ENCODE results near the gene SETDB1. TPM values are rescaled to one million over a fixed set of nuclear protein-coding genes. Genes with fewer than 3 reads are reported as not detected.

Gene SETDB1
- total RNA-seq, 1 experiment from 2014 or later = 51.1 TPM

GRCh38 chr1:150997126-150997872, 71.1 kb downstream of the SETDB1 start:
- no peaks in the 10 kb centered on the region for H3K27me3 ChIP-seq (ENCODE audit: insufficient read depth, low read depth)
- TF ChIP-seq CTCF (conservative IDR thresholded peaks at IDR 0.05) (no peak), EZH2 (IDR thresholded peaks at IDR 0.05; ENCODE audit: low read depth) (no peak)
- DNase-seq = no peak
- 0 out of 2 replicates have a peak, but pooled peaks cover 5% of the 10 kb centered on the region for H3K4me1 ChIP-seq (replicated peaks; ENCODE audit: insufficient read depth)
- no peak overlapping the region for H2AFZ ChIP-seq
- POLR2A ChIA-PET (ENCODE audit: unreplicated experiment) = interaction anchor here (0.5 to 0.6 kb wide), 3 partner anchors 16 to 785 kb away, joined by 3 to 5 read pairs (median 4); no protein-coding TSS in a partner anchor
- H3K9me2 ChIP-seq (ENCODE audit: insufficient read depth) = no peaks in the 10 kb centered on the region
- intact Hi-C loops (cut with micrococcal nuclease; ENCODE audit: unreplicated experiment) = loop anchor here (5.0 to 10.0 kb wide), 2 partner anchors 182 to 435 kb away; no protein-coding TSS in a partner anchor
- no peak overlapping the region for H3K4me3 ChIP-seq
- H3K79me2 ChIP-seq (ENCODE audit: low read depth) = no peaks in the 10 kb centered on the region
- H3K9me3 ChIP-seq (ENCODE audit: insufficient read depth, low read depth) = no peaks in the 10 kb centered on the region
- no peaks in the 10 kb centered on the region for H3K36me3 ChIP-seq (ENCODE audit: low read depth)
- H3F3A ChIP-seq (ENCODE audit: insufficient read depth, low read depth) = peaks cover 7% of the 10 kb centered on the region; the same call in 1 of the 2 replicates
- BruUV-seq (replicated peaks) = no TSS peak
- H3K4me2 ChIP-seq = no peak overlapping the region
- H3K27ac ChIP-seq = no peak overlapping the region
- CTCF ChIA-PET = interaction anchor here (0.6 to 1.3 kb wide), 4 partner anchors 9 to 185 kb away, joined by 3 to 5 read pairs (median 4); partner anchors contain the start of gene MINDY1
- H4K20me1 ChIP-seq (ENCODE audit: insufficient read depth) = no peaks in the 10 kb centered on the region

GRCh38 chr1:150997949-150998348, 71.8 kb downstream of the SETDB1 start:
- ChIA-PET CTCF (interaction anchor here (0.6 to 1.3 kb wide), 3 partner anchors 9 to 185 kb away, joined by 3 to 5 read pairs (median 5); partner anchors contain the start of gene MINDY1), POLR2A (ENCODE audit: unreplicated experiment) (interaction anchor here (0.5 to 0.6 kb wide), 3 partner anchors 17 to 785 kb away, joined by 3 to 5 read pairs (median 4); no protein-coding TSS in a partner anchor)
- intact Hi-C loops (cut with micrococcal nuclease; ENCODE audit: unreplicated experiment) = loop anchor here (5.0 to 10.0 kb wide), 2 partner anchors 183 to 436 kb away; no protein-coding TSS in a partner anchor
- no peak for DNase-seq
- TF ChIP-seq CTCF (conservative IDR thresholded peaks at IDR 0.05) = no peak
- TF ChIP-seq EZH2 (IDR thresholded peaks at IDR 0.05; ENCODE audit: low read depth) = no peak
- no peak overlapping the region for H3K4me3 ChIP-seq
- H4K20me1 ChIP-seq (ENCODE audit: insufficient read depth) = no peaks in the 10 kb centered on the region
- no peak overlapping the region for H3K4me2 ChIP-seq
- H3K27me3 ChIP-seq (ENCODE audit: insufficient read depth, low read depth) = no peaks in the 10 kb centered on the region
- no peaks in the 10 kb centered on the region for H3K79me2 ChIP-seq (ENCODE audit: low read depth)
- H3F3A ChIP-seq (ENCODE audit: insufficient read depth, low read depth) = peaks cover under 1% of the 10 kb centered on the region; the same call in 1 of the 2 replicates
- H3K4me1 ChIP-seq (replicated peaks; ENCODE audit: insufficient read depth) = peaks cover 6% of the 10 kb centered on the region; the same call in 1 of the 2 replicates
- BruUV-seq (replicated peaks) = no TSS peak
- no peaks in the 10 kb centered on the region for H3K9me3 ChIP-seq (ENCODE audit: insufficient read depth, low read depth)
- H3K9me2 ChIP-seq (ENCODE audit: insufficient read depth) = no peaks in the 10 kb centered on the region
- no peaks in the 10 kb centered on the region for H3K36me3 ChIP-seq (ENCODE audit: low read depth)
- no peak overlapping the region for H3K27ac ChIP-seq
- no peak overlapping the region for H2AFZ ChIP-seq

- H2AFZ ChIP-seq = no peak overlapping the region
- H3K9me3 ChIP-seq (ENCODE audit: insufficient read depth, low read depth) = no peaks in the 10 kb centered on the region
- H3F3A ChIP-seq (ENCODE audit: insufficient read depth, low read depth) = no peaks in the 10 kb centered on the region; the same call in 1 of the 2 replicates
- no peak for DNase-seq
- H3K4me3 ChIP-seq = no peak overlapping the region
- no peak overlapping the region for H3K4me2 ChIP-seq
- intact Hi-C loops (cut with micrococcal nuclease; ENCODE audit: unreplicated experiment) = loop anchor here (5.0 to 10.0 kb wide), 2 partner anchors 184 to 437 kb away; no protein-coding TSS in a partner anchor
- no TSS peak for BruUV-seq (replicated peaks)
- no peaks in the 10 kb centered on the region for H3K79me2 ChIP-seq (ENCODE audit: low read depth)
- no peak overlapping the region for H3K27ac ChIP-seq
- peaks cover 18% of the 10 kb centered on the region for H3K4me1 ChIP-seq (replicated peaks; ENCODE audit: insufficient read depth)
- no peaks in the 10 kb centered on the region for H3K27me3 ChIP-seq (ENCODE audit: insufficient read depth, low read depth)
- no peaks in the 10 kb centered on the region for H3K36me3 ChIP-seq (ENCODE audit: low read depth)
- no peaks in the 10 kb centered on the region for H4K20me1 ChIP-seq (ENCODE audit: insufficient read depth)
- POLR2A ChIA-PET (ENCODE audit: unreplicated experiment) = no interaction called here
- CTCF ChIA-PET = interaction anchor here (0.6 kb wide), 1 partner anchor 42 kb away, joined by 3 read pairs; no protein-coding TSS in a partner anchor
- no peaks in the 10 kb centered on the region for H3K9me2 ChIP-seq (ENCODE audit: insufficient read depth)
- TF ChIP-seq EZH2 (IDR thresholded peaks at IDR 0.05; ENCODE audit: low read depth) (no peak), CTCF (conservative IDR thresholded peaks at IDR 0.05) (no peak)
Measured at GRCh38 chr1:150999051-150999674, 73.0 kb downstream of the SETDB1 start.
